ENCODE data around the gene ACOT2.
"Not testable (repeated sequence)": the region's sequence is repeated elsewhere in the genome, so short reads cannot be mapped to it uniquely, and the experiment has no call there.

The ACOT2 gene

DNA sequence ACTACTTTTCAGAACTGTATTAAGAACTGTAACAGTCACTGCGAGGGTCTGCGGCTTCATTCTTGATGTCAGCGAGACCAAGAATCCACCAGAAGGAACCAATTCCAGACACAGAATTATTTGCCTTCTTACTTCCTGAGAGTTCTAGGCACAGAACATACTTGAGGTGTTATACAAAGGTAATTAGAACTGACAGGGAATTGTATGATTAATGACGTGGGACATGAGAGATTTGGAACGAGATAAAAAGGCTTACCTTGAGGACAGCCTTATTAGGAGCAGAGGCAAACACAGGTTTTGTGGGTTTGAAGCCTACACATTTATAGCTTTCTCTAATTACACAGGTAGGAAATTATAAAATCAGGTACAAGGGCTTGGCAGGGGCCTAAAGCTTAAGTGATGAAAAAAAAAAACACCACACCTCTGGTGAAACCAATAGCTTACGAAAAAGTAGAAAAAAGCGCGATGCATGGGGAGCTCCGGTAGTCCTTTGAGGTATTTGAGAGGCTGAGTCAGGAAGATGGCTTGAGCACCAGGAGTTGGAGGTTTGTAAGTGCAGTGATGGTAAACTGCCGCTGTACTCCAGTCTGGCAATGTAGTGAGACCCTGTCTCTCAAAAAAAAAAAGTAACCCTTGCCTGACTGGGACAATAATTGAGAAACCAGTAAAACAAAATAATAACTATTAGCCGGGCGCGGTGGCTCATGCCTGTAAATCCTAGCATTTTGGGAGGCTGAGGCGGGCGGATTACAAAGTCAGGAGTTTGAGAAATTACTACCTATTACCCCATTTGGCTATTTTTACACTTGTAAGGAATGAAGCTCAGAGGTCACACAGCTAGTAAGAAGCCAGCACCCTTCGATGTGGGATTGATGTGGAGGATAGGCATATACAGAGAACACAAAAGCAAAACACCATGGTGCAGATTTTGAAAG, 795 bp upstream of the ACOT2 start:
- peak in 1 of 4 experiments; percentile 28 for DNase-seq (ENCODE audit: low read depth in 4 of 4, low spot score in 1 of 4)

DNA sequence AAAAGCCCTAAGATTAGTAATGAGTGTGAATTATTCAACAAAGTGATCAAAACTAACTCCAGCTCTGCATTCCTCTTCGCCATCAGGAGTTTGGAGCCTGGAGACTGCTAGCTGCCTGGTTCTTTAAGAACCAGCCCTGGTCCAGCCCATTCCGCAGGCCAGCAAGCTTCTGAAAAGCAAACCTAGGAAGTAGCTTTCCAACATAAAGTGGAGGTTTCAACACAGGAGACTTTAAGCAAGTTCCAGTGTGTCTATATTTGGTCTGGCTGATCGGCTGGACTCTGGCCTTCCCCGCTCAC, 178 bp upstream of the ACOT2 start:
- not testable (repeated sequence) for DNase-seq (ENCODE audit: low read depth in 4 of 4, low spot score in 1 of 4)

DNA sequence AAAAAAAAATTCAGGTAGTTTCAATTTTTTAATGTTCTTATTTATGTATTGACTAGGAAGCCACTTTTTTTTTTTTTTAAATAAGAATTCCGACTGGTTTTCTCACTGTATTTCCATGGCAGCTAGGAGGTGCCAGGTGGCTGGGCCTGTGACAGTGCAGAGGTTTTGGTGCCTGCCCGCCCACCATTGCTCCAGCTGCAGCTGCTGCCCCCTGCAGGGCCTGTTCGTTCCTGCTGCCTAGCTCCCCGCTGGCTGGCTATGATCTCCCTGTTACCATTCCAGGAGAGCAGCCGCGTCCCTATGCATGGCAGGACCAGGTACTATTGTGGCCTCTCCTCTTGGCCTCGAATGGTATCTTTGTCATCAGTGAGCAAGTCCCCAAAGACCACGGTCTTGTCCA, 1.9 kb downstream of the ACOT2 start:
- peak in 3 of 4 experiments; percentile 30 to 54 (median 43) for DNase-seq (ENCODE audit: low read depth in 4 of 4, low spot score in 1 of 4)

DNA sequence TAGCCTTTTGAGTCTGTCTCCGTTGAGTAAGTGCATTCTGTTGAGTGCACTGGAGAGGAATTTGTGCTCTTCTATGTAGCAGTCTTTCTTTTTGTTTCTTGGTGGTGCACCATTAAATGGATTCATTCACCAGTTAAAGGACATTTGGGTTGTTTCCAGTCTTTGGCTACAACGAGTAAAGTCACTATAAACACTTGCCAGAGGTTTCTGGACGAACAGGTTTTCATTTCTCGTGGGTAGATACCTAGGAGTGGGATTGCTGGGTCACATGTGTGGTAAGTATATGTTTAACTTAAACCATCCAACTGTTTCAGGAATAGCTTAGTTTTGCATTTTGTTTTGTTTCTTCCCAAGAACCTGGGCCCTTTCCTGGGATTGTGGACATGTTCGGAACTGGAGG, 4.0 kb downstream of the ACOT2 start:
- DNase-seq (ENCODE audit: low read depth in 4 of 4, low spot score in 1 of 4): not testable (repeated sequence)

DNA sequence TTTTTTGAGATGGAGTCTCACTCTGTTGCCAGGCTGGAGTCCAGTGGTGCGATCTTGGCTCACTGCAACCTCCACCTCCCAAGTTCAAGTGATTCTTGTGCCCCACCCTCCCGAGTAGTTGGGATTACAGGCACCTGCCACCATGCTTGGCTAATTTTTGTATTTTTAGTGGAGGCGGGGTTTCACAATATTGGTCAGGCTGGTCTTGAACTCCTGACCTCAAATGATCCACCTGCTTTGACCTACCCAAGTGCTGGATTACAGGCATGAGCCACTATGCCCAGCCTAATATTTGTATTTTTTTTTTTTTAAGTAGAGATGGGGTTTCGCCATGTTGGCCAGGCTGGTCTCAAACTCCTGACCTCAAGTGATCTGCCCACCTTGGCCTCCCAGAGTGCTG, 4.7 kb downstream of the ACOT2 start:
- DNase-seq (ENCODE audit: low read depth in 4 of 4, low spot score in 1 of 4): not testable (repeated sequence)

DNA sequence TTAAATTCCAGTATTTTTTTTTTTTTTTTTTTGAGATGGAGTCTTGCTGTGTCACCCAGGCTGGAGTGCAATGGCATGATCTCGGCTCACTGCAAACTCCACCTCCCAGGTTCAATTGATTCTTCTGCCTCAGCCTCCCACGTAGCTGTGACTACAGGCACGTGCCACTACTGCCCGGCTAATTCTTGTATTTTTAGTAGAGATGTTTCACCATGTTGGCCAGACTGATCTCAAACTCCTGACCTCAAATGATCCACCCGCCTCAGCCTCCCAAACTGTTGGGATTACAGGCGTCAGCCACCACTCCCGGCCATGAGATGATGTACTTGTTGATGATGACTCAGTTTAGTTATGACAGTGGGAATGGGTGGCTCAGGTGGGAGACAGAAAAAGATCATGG, 5.2 kb downstream of the ACOT2 start:
- DNase-seq (ENCODE audit: low read depth in 4 of 4, low spot score in 1 of 4): not testable (repeated sequence)

DNA sequence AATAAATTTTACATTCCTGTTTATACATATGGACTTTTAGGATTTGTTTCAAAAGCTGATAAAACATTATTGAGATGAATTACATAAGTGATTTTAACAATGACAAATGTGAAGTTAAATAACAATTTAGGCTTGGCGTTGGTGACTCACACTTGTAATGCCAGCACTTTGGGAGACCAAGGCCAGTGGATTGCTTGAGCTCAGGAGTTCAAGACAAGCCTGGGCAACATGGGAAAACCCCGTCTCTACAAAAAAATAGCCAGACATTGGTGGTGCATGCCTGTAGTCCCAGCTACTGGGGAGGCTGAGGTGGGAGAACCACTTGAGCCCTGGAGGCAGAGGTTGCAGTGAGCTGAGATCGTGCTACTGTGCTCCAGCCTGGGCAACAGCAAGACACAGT, 7.4 kb downstream of the ACOT2 start:
- DNase-seq (ENCODE audit: low read depth in 4 of 4, low spot score in 1 of 4): no peak

DNA sequence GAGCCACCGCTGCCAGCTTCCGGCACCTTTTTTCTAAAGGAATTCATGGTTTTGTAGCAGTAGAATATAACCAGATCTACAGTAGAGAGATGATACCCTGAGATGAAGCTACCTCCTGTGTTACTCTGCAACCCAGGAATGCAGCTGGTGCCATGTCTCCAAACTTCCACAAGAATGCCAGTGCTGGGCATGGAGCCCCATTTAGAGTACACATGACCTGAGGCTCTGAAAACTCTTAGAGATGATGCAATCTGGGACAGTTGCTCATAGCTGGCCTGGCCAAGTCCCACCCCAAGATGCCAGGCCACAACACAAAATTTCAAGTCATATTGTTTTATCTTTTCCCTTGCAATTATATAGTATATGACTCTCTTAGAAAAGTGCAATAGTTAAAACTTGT, 8.2 kb downstream of the ACOT2 start:
- DNase-seq (ENCODE audit: low read depth in 4 of 4, low spot score in 1 of 4): not testable (repeated sequence)

DNA sequence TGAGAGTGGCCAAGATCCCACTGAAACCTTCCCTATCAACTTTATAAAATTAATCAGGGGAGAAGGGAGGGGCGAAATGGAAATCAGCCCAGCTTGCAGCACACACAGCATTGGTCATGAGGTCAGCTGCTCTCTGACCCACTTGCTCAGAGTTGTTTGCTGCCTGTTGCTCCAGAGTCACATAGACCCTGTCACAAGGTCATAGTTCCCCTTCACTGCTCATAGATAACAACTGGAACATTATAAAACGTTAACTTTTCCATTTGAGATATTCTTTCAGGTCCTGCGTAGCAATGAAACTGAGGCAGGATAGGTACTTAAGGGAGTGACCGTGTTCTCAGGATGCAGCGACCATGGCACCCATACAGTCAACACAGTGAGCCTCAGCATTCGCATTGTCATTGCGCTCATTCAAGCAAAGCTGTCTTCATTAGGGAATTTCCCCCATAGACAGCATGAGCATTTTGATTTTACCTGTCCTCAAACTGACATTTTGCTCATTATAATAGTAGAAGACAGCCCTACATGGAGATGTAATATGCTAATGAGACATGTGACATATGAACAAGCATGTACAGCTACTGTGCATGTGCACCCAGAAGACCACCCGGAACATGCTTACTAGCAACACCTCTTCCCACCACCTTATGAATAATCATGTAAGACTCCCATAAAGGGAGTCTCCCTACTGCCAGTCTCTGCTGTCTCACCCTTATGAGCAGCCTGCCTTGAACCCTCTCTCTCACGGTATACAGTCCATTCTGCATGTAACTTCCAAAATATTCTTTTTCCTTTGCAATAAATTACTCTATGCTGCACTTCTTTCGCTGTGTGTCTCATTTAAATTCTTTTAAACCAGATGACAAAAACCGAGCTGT, 13.3 kb downstream of the ACOT2 start:
- DNase-seq (ENCODE audit: low read depth in 4 of 4, low spot score in 1 of 4): not testable (repeated sequence)

DNA sequence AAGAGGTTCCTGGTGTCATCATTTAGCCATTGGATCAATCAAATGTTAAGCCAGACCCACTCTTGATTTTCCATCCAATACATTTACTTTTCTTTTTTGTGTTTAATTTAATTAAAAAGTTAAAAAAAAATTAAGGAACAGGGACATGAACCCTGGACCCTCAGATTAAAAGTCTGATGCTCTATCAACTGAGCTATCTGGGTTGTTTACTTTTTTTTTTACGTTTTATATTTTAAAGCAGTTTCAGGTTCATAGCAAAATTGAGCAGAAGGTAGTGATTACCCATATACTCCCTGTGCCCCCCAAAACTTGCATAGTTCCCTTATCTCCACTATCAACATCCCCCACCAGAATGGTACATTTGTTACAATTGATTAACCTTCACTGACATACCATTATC, 19.7 kb downstream of the ACOT2 start:
- no peak for DNase-seq (ENCODE audit: low read depth in 4 of 4, low spot score in 1 of 4)

DNA sequence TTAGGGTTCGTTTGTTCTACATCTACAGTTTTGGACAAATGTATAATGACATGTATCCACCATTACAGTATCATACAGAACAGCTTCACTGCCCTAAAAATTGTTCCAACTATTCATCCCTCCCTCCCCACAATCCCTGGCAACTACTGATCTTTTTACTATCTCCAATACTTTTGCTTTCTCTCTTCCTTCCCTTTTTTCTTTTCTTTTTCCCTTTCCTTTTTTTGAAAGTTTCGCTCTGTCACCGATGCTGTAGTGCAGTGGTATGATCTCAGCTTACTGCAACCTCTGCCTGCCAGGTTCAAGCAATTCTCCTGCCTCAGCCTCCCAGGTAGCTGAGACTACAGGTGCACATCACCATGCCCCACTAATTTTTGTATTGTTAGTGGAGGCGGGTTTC, 20.1 kb downstream of the ACOT2 start:
- DNase-seq (ENCODE audit: low read depth in 4 of 4, low spot score in 1 of 4): no peak

DNA sequence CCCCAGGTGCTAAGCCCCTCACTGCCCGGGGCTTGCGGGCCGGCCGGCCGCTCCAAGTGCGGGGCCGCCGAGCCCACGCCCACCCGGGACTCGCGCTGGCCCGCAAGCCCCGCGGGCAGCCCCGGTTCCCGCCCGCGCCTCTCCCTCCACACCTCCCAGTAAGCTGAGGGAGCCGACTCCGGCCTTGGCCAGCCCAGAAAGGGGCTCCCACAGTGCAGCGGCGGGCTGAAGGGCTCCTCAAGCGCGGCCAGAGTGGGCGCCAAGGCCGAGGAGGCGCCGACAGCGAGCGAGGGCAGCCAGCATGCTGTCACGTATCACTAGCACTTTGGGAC, 21.6 kb downstream of the ACOT2 start:
- DNase-seq (ENCODE audit: low read depth in 4 of 4, low spot score in 1 of 4): not testable (repeated sequence)

DNA sequence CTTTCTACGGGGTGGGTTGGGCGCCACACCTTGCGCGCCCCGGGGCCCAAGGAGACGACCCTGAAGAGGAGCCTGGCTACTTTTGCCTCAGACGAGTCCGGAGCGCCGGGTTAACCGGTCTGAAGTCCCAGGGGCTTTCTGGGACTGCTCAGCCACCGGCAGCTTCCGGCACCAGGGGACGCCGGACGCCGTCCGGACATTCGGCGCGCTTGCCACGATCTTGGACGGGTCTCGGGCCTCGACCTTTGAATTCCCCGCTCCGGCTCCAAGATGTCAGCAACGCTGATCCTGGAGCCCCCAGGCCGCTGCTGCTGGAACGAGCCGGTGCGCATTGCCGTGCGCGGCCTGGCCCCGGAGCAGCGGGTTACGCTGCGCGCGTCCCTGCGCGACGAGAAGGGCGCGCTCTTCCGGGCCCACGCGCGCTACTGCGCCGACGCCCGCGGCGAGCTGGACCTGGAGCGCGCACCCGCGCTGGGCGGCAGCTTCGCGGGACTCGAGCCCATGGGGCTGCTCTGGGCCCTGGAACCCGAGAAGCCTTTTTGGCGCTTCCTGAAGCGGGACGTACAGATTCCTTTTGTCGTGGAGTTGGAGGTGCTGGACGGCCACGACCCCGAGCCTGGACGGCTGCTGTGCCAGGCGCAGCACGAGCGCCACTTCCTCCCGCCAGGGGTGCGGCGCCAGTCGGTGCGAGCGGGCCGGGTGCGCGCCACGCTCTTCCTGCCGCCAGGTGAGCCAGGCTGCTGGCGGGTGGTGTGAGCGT, 22.9 kb downstream of the ACOT2 start, which contains the start of gene ACOT4:
Gene ACOT4 (plus strand): TSS at position 184 of the 760 bp plus-strand sequence. CDS start 87 bp downstream, at position 271.
- peak in 2 of 4 experiments; percentile 14 to 38 for DNase-seq (ENCODE audit: low read depth in 4 of 4, low spot score in 1 of 4)

DNA sequence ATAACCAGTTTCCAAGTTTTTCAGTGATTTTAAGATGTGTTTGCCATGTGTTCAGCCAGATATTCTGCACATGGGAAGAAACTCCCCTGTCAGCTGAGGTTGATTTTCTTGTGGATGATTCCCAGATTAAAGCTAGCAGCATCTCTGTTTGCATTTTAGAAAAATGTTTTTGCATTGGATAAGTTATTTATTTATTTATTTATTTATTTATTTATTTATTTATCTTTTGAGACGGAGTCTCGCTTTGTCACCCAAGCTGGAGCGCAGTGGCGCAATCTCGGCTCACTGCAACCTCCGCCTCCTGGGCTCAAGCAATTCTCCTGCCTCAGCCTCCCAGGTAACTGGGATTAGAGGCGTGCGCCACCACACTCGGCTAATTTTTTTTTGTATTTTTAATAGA, 25.5 kb downstream of the ACOT2 start:
- no peak for DNase-seq (ENCODE audit: low read depth in 4 of 4, low spot score in 1 of 4)

DNA sequence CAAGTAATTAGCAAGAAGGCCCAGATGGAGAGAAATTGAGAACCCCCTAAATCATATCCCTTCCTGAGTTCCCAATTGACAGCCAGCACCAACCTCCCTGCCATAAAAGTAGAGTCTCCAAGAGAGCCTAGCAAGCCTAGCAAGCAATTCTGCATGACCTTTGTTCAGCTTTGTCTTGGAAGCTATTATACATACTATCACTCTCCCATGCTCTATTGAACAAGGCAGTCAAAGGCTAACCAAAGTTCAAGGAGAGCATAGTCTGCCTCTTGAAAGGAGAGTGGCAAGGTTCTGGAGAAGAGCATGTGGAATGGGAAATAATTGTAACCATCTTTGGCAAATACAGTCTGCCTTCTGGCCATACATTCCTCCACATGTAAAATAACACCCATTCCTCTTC, 30.5 kb downstream of the ACOT2 start:
- no peak for DNase-seq (ENCODE audit: low read depth in 4 of 4, low spot score in 1 of 4)

DNA sequence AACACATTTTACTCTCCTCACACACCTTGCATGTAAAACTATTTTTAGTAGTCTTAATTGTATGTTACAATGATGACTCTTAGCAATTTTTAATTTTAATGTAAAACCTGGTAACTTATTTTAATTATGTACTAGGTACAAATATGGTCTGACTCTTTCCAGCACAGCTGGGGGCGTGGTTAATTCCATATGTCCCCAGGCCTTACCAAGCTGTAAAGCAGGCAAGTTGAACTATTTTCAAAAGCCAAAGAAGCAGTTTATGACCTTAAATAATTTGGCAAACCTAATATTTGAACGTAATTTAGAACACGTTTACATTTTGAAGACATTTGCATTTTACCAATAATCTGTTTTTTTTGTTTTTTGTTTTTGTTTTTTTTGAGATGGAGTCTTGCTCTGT, 34.0 kb downstream of the ACOT2 start:
- no peak for DNase-seq (ENCODE audit: low read depth in 4 of 4, low spot score in 1 of 4)

DNA sequence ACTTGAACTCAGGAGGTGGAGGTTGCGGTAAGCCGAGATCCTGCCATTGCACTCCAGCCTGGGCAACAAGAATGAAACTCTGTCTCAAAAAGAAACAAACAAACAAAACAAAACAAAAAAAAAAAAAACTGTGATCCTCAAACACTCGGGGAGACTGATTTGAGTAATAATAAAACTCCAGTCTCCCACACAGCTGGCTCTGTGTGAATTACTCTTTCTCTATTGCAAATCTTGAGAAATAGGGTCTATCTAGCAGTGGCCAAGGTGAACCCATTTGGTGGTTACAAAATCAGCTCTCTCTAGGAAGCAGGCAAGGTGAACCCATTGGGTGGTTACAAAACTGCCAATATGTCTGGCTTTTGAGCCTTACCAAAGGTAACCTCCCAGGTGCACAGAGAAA, 37.3 kb downstream of the ACOT2 start:
- DNase-seq (ENCODE audit: low read depth in 4 of 4, low spot score in 1 of 4): no peak

DNA sequence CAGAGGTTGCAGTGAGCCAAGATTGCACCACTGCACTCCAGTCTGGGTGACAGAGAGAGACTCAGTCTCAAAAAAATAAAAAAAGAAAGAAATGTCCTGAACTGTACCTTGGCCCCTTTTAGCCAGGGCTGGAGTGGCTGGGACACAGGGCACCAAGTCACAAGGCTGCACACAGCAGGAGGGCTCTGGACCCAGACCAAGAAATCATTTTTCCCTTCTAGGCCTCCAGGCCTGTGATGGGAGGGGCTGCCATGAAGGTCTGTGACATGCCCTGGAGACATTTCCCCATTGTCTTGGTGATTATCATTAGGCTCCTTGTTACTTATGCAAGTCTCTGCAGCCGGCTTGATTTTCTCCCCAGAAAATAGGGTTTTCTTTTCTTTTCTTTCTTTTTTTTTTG, 38.2 kb downstream of the ACOT2 start:
- DNase-seq (ENCODE audit: low read depth in 4 of 4, low spot score in 1 of 4): no peak

DNA sequence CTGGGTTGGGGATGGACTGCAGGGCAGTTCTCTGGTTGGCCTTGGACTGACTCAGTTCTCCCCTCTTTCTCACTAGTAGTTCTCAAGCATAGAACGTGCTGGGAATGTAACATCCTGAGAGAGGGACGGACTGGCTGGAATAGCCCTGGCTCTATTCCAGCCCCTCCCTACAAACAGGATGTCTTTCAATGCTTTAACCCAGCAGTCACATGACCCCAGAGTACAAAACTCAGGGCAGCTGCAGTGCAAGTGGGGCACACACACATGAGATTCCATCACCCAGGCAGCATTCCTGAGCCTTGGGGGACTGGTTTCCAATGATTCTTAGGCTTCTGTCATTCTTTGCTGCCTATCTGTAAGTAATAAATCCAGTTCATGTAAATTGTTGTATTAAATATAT, 41.7 kb downstream of the ACOT2 start:
- DNase-seq (ENCODE audit: low read depth in 4 of 4, low spot score in 1 of 4): no peak

DNA sequence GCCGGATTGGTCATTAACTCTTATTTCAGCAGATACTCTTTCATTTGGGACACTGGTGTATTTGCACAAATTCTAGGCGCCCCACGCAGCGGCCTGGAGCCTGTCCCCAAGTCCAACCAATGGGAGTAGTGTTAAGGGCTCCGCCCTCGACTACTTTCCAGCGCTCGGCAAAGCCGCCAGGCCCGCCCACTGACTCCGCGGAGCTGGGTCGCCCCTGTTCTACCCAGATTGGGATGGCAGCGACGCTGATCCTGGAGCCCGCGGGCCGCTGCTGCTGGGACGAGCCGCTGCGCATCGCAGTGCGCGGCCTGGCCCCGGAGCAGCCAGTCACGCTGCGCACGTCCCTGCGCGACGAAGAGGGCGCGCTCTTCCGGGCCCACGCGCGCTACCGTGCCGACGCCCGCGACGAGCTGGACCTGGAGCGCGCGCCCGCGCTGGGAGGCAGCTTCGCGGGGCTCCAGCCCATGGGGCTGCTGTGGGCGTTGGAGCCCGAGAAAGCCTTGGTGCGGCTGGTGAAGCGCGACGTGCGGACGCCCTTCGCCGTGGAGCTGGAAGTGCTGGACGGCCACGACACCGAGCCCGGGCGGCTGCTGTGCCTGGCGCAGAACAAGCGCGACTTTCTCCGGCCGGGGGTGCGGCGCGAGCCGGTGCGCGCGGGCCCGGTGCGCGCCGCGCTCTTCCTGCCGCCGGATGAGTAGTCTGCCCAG, 43.5 kb downstream of the ACOT2 start, which contains the start of gene ACOT6:
Gene ACOT6 (plus strand): TSS at position 179 of the 707 bp plus-strand sequence. CDS start 55 bp downstream, at position 234.
- peak; percentile 16 to 64 (median 30) for DNase-seq (ENCODE audit: low read depth in 4 of 4, low spot score in 1 of 4)

DNA sequence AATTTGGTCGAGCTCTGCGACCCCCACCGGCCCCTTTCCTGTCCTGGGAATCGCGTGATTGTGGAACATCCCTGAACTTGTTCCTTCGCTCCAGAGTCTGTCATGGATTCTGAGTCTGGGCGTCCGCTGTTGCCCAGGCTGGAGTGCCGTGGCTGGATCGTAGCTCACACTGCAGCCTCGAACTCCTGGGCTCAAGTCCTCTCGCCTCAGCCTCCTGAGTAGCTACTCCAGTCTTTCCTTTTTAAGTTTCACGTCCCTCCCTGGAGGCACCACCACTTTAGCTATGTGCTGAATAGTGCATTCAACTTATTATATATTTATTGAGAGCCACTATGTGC, 44.0 kb downstream of the ACOT2 start:
- no peak for DNase-seq (ENCODE audit: low read depth in 4 of 4, low spot score in 1 of 4)

All from stimulated activated CD4-positive, alpha-beta T cell treated with anti-CD3 and anti-CD28 coated beads, Interleukin-1b, Interleukin-23, amount 100 ng/mL, for 24 hours (primary cell).